Stimulated activated CD8-positive, alpha-beta memory T cell treated with anti-CD3 and anti-CD28 coated beads, Interleukin-15, amount 100 ng/mL, for 24 hours (primary cell): ENCODE data around the gene EPHA1.

Experiments
- DNase-seq: peaks from one replicate; pipeline ENCODE4 v3.0.0-alpha.2; 2020; ENCODE audit warnings: low read depth

EPHA1 gene

DNA sequence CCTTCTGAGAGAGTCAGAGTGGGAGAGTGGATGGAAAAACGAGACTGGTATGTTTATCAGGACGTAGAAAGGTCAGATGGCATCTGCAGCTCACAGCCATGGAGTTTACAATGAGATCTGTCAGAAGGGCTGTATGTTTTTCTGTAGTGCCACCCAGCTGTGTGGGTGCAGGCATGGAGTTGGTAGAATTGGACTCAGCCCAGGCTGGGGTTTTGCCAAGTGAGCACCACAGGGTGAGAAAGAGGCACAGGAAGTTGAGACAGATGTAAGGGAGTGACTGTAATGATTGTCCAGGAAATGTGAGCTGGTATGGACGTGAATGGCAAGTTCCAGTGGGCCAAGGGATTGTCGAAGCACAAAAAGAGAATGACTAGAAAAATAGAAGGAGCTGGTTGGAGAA, 36.6 kb downstream of the EPHA1 start:
- DNase-seq = no peak

DNA sequence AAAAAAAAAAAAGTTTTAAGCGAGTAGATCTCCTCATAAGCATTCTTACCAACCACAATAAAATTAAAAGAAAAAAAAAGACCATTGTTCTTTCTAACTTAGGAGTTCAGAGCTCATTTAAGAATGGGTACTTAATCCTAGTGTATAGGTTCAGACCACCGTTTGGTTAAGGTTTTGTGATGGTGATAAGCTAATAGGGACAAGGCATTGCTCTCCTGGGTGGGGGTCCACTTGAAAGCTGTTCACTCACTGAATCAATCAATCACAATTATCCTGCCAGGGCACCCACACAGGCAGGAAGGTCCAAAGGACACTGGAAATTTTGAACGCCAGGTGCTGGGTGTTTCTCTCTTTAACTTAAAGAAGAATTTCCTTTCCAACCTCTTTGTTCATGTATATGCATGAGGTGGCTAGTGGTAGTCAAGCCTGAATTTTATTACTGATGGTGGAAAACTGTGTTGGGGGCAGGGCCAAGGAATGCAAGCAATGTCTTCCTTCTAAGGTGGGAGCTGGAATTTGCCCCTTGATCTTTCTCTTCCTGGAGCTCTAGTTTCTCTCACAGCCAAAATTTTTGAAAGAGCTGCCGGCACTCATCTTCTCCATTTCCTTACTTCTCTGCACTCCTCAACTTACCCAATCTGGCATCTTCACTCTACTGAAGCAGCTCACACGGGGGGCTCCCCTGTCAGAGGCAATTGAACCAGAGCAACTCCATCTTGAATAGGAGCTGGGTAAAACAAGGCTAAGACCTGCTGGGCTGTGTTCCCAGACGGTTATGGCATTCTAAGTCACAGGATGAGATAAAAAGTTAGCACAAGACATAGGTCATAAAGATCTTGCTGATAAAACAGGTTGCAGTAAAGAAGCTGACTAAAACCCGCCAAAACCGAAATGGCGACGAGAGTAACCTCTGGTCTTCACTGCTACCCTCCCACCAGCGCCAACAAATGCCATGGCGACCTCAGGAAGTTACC, 38.7 kb downstream of the EPHA1 start:
- no peak for DNase-seq

DNA sequence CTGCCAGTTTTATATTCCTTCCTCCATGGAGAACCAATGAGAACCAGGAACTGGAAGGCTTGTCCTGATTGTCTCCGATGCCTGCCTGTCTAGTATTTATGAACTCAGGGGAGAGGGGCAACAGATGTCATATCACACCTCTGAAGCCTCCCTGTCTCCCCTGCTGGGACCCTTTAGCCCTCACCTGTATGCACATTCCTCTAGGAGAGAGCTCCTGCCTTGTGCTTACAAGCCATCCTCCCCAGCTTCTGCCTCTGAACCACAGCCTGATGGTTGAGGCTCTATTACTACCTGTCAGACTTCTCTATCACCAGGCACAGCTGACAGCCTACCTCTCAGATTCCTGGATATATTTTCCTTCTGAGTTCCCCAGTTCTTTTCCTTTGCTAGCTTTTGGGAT, 40.3 kb downstream of the EPHA1 start:
- no peak for DNase-seq

DNA sequence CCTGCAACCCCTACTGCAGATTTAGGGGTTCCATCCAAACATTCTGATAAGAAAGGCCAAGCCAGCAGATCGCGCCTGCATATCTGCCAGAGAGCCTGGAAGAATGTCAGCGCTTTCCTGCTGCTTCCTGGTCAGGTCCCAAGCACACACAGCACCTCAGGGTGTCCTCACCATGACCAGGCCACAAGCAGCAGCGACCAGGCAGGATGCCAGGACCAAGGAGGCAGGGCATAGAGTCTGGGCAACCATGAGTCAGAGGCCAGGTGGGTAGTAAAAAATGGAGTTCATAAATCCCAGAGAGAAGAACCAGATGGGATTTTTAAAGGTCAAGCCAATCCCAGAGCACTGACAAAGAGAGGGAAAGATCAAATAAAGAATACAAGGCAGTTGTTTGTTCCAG, 40.7 kb downstream of the EPHA1 start:
- DNase-seq = no peak

DNA sequence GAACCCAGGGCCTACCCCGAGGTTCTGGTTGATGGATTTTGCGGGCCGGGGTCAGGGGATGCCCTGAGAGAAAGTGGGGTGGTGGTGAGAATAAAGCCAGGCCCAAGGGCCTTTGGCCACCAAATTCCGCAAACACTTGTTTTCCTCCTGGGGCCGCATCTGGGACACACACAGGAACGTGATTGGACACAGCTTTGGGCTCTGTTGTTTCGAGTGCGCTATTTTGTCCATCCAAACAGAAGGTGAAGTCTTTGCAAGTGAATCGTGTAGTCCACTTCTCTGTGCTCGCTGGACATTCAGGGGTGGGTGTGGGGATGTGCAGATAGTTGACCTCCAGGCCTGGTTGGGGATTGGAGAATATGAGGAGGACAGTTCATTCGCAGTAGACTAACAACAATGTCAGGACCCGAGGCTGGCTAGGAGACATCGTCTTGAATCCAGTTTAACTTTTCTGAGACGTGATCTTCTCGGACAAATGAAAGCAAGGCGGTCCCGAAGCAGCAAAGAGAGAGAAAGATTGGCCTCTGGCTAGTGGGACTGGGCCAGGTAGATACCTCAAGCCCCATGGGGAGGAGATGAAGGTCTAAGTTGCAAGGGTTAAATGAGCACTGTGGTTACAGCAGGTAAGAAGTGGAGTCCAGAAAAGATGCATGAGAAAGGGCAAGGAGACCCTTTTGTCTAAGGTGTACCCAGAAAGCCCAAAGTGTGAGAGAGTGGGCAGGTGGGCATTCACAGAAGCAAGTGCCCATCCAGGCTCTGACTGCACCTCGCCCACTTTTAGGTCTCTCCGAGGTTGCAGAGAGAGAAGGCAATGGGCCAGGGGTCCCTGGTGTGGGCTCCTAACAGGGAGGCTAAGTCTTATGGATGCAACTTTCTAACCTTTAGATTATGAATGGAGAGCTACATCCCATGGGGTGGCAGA, 45.4 kb downstream of the EPHA1 start:
- DNase-seq = no peak

DNA sequence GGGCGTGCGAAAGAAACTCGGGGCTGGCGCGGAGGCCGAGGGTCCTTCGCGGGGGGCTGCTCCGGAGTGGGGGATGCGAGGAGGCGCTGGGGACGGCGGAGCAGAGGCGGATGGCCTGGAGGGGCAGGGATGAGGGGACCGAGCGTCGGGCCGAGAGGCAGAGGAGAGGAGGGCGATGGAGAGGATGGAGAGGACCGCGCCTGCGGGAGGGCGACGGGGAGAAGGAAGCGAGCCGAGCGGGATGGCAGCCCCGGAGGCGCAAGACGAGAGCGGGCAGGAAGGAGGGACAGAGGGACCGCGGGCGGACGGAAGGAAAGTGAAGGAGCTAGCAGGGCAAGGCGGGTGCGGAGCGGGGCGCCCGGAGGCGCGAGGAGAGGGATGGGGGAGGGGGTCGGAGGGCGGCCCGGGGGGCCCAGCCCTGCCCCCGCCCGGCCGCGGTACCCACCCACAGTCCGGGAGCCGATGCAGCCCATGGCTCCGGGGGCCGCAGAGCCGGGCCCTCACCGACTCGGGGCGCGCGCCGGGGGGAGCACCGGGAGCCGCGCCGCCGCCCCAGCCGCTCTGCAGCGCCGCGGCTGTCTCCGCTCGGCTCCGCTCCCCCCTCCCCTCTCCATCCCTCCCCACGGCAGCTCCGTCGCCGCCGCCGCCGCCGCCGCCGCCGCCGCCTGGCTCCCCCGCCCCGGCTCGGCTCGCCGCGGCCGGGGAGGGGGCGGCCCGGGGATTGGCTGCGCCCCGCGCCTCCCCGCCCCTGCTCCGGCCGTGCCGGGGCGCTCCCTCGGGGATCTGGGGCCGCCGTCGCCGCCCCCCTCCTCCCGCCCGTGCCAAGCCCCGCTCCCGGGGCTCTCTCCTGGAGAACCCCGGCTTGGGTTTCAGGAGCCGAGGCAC, 46.3 kb downstream of the EPHA1 start, which contains the start of gene FAM131B:
Gene FAM131B, minus strand, starts transcription at position 583 of the 885 bp plus-strand sequence. Its CDS starts 110 bp downstream, at position 473.
- DNase-seq = no peak

DNA sequence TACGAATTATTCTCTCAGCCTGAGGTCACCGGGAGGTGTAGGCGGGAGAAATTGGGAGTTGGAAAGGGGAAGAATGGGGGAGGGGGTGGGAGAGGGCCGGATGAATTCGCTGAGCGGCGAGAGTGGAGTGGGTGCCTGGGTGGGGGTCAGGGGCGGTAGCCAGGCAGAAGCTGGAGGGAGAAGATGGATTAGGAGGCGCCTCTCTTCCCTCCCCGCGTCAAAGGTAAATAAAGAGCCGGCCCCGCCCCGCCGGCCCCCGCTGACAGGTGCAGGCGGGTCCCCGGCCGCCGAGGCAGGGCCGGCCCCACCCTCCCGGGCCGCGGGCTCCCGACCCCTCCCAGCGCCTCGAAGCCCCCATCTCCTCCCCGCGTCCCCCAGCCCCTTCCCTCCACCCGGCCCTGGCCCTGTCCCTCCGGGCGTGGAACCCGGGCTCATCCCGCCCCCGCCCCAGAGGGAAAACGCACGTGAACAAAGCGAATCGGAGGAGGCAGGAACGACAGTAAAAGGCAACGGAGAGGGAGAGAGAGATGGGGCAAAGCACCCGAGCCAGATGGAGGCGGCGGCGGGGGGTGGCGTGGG, 47.0 kb downstream of the EPHA1 start:
- DNase-seq = no peak

DNA sequence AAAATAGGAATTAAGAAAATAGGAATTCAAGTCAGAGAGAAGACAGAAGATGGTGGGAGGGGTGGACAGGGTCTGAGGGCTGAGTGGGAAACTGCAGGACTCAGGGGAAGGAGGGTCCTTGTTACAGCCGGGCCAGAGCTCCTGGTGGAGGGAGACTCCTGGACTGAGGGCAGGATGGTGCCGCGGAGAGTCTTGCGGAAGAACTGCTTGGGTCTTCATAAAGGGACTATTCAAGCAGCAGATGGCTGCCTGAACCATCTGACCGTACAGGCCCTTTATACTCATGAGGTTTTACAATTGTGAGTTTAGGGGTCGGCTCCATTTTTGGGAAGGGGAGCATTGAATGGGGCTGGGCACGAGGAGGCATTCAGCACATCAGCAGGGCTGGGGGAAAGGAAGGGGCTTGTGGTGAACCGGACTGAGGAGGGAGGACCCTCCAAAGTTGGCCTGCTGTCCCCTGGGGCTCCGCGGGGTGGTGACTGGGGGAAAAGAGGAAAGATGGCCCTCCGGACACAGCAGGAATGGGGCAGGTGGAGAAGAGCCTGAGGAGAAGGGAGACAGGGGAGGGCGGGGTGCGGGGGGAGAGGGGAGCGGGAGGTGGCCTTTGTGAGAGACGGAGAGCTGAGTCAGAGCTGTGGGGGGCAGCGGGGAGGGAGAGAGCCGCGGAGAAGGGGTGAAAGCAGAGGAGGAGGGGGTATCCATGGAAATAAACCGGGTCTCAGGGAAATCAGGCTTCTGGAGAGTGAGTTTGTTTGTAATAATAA, 47.7 kb downstream of the EPHA1 start:
- no peak for DNase-seq

DNA sequence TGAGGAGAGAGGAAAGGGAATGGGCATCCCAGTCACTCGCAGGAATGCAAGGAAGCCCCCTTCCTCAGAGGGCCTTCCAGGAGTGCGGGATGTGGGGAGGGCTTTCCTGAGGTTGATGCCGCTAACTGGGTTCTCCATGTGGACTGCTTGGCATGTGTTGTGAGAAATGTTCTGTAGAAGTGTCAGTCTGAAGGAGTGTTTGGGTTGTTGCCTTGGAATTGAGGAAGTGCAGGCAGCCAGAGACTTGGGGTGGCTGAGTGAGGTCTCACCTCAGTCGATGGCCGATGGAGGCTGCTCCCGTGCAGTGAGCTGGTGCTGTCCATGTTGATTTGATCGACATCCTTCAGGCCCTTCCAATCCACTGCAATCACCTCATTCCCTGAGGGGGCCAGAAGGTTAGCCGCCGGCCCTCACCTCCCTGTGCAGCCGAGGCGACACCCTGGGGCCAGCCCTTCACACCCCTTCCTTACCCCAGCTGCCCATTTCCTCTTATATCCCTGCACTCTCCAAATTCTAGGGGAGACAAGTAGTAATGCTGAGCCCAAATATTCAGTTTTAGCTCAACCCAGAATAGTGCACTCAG, 48.8 kb downstream of the EPHA1 start:
- DNase-seq = no peak

DNA sequence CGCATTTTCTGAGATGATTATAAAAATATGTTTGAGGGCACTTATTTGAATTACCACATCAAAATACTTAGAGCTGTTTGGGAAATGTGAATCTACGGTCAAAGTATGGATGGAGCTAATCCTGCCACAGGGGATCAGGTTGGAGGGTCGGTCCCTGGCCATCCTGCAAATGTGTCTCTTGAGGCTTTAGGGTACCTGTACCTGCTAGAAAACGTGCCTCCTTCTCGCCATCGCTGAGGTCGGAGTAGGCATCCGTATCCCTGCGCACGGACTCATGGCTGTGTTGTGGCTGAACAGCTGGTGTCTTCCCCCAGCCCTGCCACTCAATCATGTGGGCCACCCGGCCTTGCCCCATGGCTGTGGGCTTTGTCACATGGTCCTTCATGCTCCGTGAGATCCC, 50.0 kb downstream of the EPHA1 start:
- DNase-seq = no peak

DNA sequence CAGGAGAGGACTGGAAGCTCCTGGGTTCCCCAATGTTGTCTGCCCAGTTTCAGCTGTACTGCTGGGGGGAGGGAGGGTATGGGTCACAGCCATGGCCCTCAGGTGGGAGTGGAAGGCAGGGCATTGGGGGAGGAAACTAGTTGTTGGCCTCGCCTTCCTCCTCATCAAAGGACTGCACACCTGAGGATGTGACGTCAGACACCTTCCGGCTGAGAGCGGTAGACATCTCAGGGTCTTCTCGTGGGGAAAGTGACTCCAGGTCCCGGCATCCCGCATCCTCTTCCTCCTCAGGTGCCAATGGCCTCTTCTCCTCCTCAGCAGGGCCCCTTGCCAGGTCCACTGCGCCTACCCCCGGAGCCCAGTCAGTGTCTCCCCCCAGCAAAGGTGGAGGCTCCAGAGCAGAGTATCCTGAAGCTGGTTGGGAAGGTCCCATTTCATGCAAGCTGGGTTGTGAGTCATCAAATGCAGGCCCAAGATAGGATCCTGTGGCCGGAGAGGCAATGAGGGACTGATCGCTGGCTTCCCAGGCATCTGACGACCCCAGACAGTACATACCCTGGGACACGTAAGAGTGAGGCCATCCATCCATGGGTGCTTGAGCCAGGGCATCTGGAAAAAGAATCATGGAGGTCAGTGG, 52.1 kb downstream of the EPHA1 start:
- no peak for DNase-seq

DNA sequence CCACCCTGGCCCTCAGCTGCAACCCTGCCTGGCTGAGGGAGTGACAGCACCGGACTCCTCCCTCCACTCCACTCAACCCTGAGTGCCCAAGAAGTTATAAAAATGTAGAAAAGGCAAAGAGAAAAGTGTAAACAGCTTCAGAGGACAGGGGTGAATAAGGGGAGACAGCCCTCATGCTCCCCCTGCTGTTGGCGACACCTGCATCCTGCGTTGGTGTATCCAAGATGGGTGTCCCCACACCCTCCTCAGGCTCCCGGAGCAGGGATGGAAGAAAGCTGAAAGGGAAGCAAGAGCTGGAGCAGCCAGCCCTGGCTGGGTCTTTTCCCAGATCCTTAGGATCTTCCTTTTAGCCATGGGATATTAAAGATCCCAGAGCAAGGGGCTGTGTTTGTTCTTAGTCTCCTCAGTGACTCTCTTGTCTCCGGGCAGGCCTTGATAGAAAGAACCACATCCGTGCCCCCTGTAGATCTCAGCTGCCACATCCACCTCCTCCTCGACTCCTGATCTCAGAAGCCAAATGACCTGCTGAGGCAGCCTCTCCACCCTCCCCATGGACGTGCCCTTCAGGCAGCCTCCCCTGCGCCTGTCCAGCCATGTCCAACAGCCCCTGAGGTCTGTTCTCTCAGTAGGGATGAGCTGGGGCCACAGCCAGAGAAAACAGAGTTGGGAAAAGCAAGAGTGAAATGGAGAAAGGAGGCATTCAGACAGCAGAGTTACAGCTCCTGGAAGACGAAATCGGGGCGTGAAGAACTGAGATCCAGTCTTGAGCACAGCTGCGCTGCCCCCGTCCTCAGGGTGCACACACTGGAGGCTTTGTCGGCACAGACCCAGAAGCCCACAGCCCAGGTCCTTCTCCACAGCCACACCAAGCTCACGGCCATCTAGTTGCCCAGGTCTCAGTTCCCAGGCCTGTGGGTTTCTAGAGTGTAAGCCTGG, 52.9 kb downstream of the EPHA1 start:
- DNase-seq = no peak

DNA sequence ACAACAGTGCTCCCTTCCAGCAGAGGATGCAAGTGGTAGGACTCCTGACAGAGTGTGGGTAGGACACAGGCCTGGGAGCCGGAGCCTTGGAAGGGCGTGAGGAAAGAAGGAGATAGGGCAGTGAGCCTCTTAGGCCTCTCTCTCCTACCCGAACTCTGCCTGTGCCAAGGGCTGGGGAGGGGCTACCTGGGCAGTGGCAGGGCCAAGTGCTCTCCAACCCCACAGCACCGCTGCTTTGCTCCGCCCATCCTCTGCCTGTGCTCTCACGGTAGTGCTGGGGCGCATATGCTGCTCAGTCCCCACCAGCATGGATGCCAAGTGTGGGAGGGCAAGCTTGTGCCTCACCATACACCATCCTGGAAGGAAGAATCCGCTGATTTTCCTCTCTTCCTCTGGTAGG, 53.7 kb downstream of the EPHA1 start:
- DNase-seq = no peak

DNA sequence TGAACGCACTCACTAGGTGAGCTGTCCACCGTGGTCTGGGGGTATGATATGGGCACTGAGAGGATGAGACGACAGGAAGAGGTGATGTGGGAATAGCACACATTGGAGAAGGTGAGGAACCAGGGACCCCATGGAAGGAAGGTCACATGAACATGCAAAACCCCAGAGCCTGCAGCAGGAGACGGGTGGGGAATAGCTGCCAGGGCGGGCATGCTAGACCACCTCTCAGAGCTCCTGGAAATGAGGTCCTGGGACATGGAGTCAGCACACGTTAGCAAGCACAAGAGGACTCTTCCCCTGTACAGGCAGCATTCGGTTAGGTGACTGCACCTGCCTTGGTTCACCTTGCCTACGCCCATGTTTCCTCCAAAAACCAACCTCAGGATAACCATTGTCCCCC, 54.3 kb downstream of the EPHA1 start:
- DNase-seq = no peak

DNA sequence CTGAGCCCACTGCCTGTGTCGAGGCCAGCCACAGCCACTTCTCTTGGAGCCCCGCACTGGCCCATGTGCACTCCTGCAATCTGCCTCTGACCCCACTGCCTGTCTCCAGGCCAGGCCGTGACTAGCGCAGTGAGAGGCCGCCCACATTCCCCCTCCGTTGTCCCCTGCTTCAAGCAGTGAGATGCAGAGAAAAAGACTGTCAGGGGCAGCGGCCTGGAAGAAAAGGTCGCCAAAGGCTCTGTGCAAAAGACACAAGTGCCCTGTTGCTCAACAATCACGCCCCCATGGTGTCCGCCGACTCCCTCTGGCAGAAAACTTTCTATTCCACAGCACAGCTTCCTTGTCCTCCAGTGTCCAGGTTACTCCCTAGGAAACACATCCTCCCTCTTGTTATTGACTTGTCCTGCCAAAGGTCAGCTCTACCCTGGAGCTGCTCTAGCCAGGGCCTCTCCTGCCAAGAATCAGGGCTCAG, 56.1 kb downstream of the EPHA1 start:
- no peak for DNase-seq

DNA sequence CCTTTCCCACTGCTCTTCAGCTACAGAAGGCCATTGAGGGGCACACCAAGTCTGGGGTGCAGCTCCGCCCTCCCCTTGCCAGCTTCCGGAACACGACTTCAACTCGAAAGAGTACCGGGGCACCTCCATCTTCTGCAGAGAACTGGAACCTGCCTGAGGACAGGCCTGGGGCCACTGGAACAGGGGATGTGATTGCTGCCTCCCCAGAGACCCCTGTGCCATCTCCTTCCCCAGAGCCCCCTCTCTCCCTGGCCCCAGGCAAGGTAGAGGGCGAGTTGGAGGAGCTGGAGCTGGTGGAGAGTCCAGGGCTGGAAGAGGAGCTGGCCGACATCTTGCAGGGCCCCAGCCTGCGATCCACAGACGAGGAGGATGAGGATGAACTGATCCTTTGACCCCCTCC, 57.1 kb downstream of the EPHA1 start:
- DNase-seq = no peak

DNA sequence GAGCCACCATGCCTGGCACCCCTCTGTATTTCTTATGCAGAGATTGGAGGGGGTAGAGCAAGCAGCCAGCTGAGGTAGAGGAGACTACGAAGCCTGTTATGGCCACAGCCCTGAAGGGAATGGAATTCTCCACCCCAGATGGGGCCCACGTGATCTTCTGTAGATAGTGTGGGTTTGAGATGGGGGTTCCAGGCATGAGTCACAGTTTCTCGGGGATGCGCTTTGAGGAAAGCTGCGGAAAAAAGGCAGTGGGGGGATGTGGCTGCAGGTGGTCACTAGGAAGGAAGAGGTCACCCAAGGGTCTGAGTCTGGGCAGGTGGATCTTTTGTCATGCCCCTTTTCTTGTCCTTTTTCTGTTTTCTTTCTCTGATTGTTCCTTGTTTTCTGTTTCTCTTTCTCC, 57.6 kb downstream of the EPHA1 start:
- no peak for DNase-seq

DNA sequence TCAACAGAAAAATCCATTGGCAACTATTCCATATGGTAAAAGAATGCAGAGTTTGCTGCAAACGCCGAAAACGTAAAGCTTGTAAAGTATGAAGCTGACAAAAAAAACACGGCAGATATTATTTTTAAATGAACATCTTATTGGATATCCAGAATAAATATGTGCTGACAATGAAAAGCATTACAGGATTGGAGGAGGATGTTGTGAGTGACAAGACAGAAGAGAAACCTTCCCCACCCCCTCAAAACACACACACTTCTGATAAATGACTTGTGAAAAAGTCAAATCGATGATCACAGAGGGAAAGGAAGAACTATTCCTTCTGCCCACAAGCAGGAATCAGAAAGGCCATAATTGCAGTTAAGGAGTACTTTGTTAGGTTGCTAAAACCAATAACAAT, 60.7 kb downstream of the EPHA1 start:
- no peak for DNase-seq

DNA sequence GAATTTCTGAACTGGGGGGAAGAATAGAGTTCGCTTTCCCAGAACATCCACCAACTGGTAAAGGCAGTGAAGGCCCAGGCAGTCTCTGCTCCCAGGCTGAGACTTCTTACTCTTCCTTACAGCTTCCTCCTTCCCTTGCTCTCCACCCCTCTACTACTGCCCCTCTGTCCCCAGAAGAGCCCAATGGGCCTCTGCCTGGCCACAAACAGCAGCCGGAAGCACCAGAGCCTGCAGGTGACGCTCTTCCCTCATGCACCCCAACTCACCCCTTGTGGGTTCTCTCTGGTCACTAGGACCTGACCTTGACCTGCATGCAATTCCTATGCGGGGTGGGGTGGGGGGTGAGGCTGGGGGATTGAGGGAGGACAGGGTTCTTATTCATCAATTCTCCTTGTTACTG, 62.6 kb downstream of the EPHA1 start:
- no peak for DNase-seq
